Glutamatergic neuron (in vitro differentiated cells): Measurements from ENCODE around the gene LRRC36. TPM values are rescaled to one million over a fixed set of nuclear protein-coding genes. Genes with fewer than 3 reads are reported as not detected.

Experiments
- DNase-seq: peaks from one replicate; pipeline ENCODE4 v3.0.0; 2022
- H3K27ac Mint-ChIP-seq: one replicate; pipeline ENCODE4 v1.8.0; 2020; ENCODE audit warnings: mild to moderate bottlenecking, mixed read lengths, inconsistent platforms; ENCODE audit not compliant: unreplicated experiment
- H3K27me3 Mint-ChIP-seq: one replicate; pipeline ENCODE4 v1.8.0; 2020; ENCODE audit warnings: mild to moderate bottlenecking, moderate library complexity, mixed read lengths, inconsistent platforms; ENCODE audit not compliant: unreplicated experiment
- H3K36me3 Mint-ChIP-seq: one replicate; pipeline ENCODE4 v1.8.0; 2020; ENCODE audit warnings: mild to moderate bottlenecking, mixed read lengths, inconsistent platforms; ENCODE audit not compliant: unreplicated experiment
- H3K4me1 Mint-ChIP-seq: one replicate; pipeline ENCODE4 v1.8.0; 2020; ENCODE audit warnings: mild to moderate bottlenecking, low read depth, mixed read lengths, inconsistent platforms; ENCODE audit not compliant: unreplicated experiment
- H3K4me3 Mint-ChIP-seq: one replicate; pipeline ENCODE4 v1.8.0; 2020; ENCODE audit warnings: mild to moderate bottlenecking, mixed read lengths, inconsistent platforms; ENCODE audit not compliant: unreplicated experiment
- H3K9me3 Mint-ChIP-seq: one replicate; pipeline ENCODE4 v1.8.0; 2020; ENCODE audit warnings: mild to moderate bottlenecking, moderate library complexity, mixed read lengths, inconsistent platforms; ENCODE audit not compliant: unreplicated experiment
- total RNA-seq: library from RNA; stranded (reverse); fragmentation: NEBNext Ultra II Directional; extraction: Animal tissue kit (Norgen Biotek cat#: 25700); gene quantifications from one replicate; pipeline ENCODE4 v1.2.1, GENCODE V29; 2021; ENCODE audit not compliant: unreplicated experiment
- TF ChIP-seq, protein P1 (sequence below): fragments of 200-600 bp; sonication (generic); IDR thresholded peaks from one replicate; pipeline ENCODE4 v1.5.0; 2021; ENCODE audit not compliant: partially characterized antibody, unreplicated experiment

LRRC36 gene
- total RNA-seq, 1 donor from 2014 or later: not detected

GRCh38 chr16:67304020-67304419 lies 22.6 kb upstream of the LRRC36 start:
- H3K36me3 Mint-ChIP-seq: no peaks in the 10 kb centered on the region
- DNase-seq: no peak
- no peaks in the 10 kb centered on the region for H3K9me3 Mint-ChIP-seq
- no peak overlapping the region for H3K4me3 Mint-ChIP-seq
- H3K27ac Mint-ChIP-seq: no peak overlapping the region
- H3K27me3 Mint-ChIP-seq: peaks cover 2% of the 10 kb centered on the region
- no peaks in the 10 kb centered on the region for H3K4me1 Mint-ChIP-seq
- TF ChIP-seq, protein P1, sequence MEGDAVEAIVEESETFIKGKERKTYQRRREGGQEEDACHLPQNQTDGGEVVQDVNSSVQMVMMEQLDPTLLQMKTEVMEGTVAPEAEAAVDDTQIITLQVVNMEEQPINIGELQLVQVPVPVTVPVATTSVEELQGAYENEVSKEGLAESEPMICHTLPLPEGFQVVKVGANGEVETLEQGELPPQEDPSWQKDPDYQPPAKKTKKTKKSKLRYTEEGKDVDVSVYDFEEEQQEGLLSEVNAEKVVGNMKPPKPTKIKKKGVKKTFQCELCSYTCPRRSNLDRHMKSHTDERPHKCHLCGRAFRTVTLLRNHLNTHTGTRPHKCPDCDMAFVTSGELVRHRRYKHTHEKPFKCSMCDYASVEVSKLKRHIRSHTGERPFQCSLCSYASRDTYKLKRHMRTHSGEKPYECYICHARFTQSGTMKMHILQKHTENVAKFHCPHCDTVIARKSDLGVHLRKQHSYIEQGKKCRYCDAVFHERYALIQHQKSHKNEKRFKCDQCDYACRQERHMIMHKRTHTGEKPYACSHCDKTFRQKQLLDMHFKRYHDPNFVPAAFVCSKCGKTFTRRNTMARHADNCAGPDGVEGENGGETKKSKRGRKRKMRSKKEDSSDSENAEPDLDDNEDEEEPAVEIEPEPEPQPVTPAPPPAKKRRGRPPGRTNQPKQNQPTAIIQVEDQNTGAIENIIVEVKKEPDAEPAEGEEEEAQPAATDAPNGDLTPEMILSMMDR: no peak

GRCh38 chr16:67305216-67306071 lies 21.2 kb upstream of the LRRC36 start:
- Mint-ChIP-seq H3K4me1 (no peaks in the 10 kb centered on the region), H3K27me3 (peaks cover 2% of the 10 kb centered on the region)
- TF ChIP-seq, protein P1: no peak

DNA sequence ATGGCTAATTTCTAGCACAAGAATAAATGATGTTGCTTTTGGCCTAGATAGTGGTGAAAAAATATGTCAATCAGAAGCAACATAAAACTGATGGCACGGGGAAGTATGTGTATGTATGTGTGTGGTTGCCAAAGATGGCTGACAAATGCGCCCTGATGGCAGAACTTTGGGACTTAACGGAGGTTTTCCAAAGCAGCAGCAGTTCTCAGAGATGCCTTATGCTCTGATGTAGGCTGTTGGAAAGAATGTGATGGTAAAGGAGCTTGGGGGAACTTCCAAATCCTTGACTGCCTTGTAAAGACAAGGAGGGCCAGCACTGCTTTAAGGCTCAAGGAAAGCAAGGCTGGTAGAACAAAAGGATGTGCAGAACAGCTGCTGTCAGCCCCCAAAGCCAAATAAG lies 16.1 kb upstream of the LRRC36 start:
- TF ChIP-seq, protein P1: no peak
- no peaks in the 10 kb centered on the region for H3K4me1 Mint-ChIP-seq

More at GRCh38 chr16:67305216-67306071, 21.2 kb upstream of the LRRC36 start:
- no peak overlapping the region for H3K27ac Mint-ChIP-seq
- no peaks in the 10 kb centered on the region for H3K9me3 Mint-ChIP-seq
- no peak for DNase-seq
- H3K4me3 Mint-ChIP-seq: no peak overlapping the region
- H3K36me3 Mint-ChIP-seq: no peaks in the 10 kb centered on the region

GRCh38 chr16:67311607-67312488 lies 14.8 kb upstream of the LRRC36 start:
- H3K27ac Mint-ChIP-seq: no peak overlapping the region
- no peaks in the 10 kb centered on the region for H3K36me3 Mint-ChIP-seq
- peaks cover 2% of the 10 kb centered on the region for H3K27me3 Mint-ChIP-seq
- no peaks in the 10 kb centered on the region for H3K9me3 Mint-ChIP-seq
- H3K4me3 Mint-ChIP-seq: no peak overlapping the region
- TF ChIP-seq, protein P1: no peak
- H3K4me1 Mint-ChIP-seq: no peaks in the 10 kb centered on the region
- DNase-seq: no peak

More for the DNA sequence above, 16.1 kb upstream of the LRRC36 start:
- H3K27me3 Mint-ChIP-seq: peaks cover 4% of the 10 kb centered on the region
- no peak overlapping the region for H3K27ac Mint-ChIP-seq
- no peaks in the 10 kb centered on the region for H3K36me3 Mint-ChIP-seq
- H3K4me3 Mint-ChIP-seq: no peak overlapping the region
- no peak for DNase-seq
- no peaks in the 10 kb centered on the region for H3K9me3 Mint-ChIP-seq
